ENCODE data around the gene AUP1. TPM values are rescaled to one million over a fixed set of nuclear protein-coding genes. Genes with fewer than 3 reads are reported as not detected.

Gene AUP1
- total and polyA plus RNA-seq, 2 of the 8 experiments (the other 6 are each of a cell fraction or from before 2014, with no cell fraction given), result 83.4 to 121 TPM

DNA sequence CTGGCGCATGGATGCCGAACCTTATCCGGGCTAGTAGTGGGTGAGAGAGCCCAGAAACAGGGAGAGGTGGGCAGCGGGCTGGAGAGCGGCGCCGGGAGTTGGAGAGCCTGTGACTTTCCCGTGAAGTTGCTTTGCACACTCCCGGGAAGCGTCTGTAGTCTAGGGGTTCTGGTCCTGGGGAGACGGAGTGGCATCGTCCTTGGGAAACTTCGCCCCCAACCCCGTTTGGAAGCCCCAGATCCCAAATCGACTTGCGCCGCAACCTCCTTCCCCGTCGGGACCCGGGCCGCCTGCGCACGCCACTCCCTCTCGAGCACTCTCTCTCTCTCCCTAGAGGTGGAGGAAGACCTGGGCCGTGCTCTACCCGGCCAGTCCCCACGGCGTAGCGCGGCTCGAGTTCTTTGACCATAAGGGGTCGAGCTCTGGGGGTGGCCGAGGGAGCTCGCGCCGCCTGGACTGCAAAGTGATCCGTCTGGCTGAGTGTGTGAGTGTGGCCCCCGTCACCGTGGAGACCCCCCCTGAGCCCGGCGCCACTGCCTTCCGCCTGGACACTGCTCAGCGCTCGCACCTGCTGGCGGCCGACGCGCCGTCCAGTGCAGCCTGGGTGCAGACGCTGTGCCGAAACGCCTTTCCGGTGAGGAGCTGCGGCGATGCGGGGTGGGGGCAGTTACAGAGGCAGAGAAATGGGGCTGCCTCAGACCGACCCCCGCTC is 25.5 kb upstream of the AUP1 start (continued):
- TF ChIP-seq MAX (IDR thresholded peaks at IDR 0.05) (peak; percentile 47; the same call in 1 of the 2 replicates), SAP30 (IDR thresholded peaks at IDR 0.05; ENCODE audit: insufficient read depth, insufficient replicate concordance, low read length) (peak; percentile 34), ASH2L (IDR thresholded peaks at IDR 0.05; ENCODE audit: low read length) (peak; percentile 36), POLR2AphosphoS5 (IDR thresholded peaks at IDR 0.05; ENCODE audit: low read depth, low read length) (no peak), NANOG (IDR thresholded peaks at IDR 0.05; ENCODE audit: insufficient read depth, low read depth, low read length, poor library complexity, severe bottlenecking) (no peak), TAF1 (IDR thresholded peaks at IDR 0.05; ENCODE audit: low read depth, low read length) (peak; percentile 35)
